Measurements from ENCODE around the gene ATG3. TPM values are rescaled to one million over a fixed set of nuclear protein-coding genes. Genes with fewer than 3 reads are reported as not detected.
A peak's percentile ranks its signal among the peaks of the same experiment; 100 is the strongest.
"Not testable (repeated sequence)": the region's sequence is repeated elsewhere in the genome, so short reads cannot be mapped to it uniquely, and the experiment has no call there.

Gene ATG3
- total RNA-seq, 1 experiment from 2014 or later: 52.3 TPM

DNA sequence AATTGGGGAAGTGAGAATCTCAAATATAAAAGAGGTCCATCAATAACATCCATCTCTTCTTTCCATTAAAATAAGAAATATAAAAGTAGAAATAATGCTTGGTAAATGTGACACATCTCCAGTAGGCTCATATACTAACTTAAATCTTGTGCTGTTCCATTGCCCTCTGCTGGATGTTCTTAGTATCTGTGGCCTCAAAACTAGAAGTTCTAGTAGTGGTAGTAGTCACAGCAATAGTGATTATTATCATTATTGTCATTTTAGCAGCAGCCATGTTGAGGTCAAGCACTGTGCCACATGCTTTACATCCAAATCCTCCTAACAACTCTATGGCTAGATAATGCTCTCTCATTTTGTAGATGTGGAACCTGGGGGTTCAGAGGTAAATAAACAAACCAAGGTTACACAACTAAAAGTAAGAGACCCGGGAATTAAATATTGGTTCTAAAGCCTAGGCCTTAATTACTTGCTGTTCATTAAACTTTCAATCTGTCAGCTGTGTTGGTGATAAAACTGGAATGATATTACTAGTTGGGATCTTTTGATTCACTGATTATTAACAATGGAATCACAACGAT is 42.2 kb downstream of the ATG3 start:
- intact Hi-C loops (cut with micrococcal nuclease; ENCODE audit: unreplicated experiment): loop anchor here (1.0 kb wide), 4 partner anchors 82 to 382 kb away; no protein-coding TSS in a partner anchor
- DNase-seq: peak; percentile 35 to 47
- CTCF ChIA-PET: interaction anchor here (1.4 kb wide), 1 partner anchor 226 kb away, joined by 9 read pairs; the partner anchor contains the start of gene SLC9C1
- H3K9me3 ChIP-seq: no peaks in the 10 kb centered on the region
- Mint-ChIP-seq H3K27ac (ENCODE audit: unreplicated experiment) (no peak overlapping the region), H3K36me3 (ENCODE audit: insufficient read depth, unreplicated experiment) (no peaks in the 10 kb centered on the region), H3K9me3 (ENCODE audit: unreplicated experiment) (no peaks in the 10 kb centered on the region), H3K27me3 (ENCODE audit: insufficient read depth, unreplicated experiment) (no peaks in the 10 kb centered on the region), H3K4me3 (ENCODE audit: unreplicated experiment) (no peak overlapping the region), H3K4me1 (ENCODE audit: low read depth, unreplicated experiment) (no peaks in the 10 kb centered on the region)
- H3K4me1 ChIP-seq: no peaks in the 10 kb centered on the region
- H3K4me3 ChIP-seq (ENCODE audit: low read depth, low read length): no peak overlapping the region
- no TSS peak for BruUV-seq (replicated peaks)
- no peaks in the 10 kb centered on the region for H3K27me3 ChIP-seq (replicated peaks; ENCODE audit: control insufficient read depth, insufficient read depth, low read length)
- POLR2A ChIA-PET: no interaction called here
- TF ChIP-seq CTCF (IDR thresholded peaks at IDR 0.05; ENCODE audit: insufficient read depth in 1 of 2, low read depth in 1 of 2, low read length in 1 of 2, severe bottlenecking in 1 of 2, unreplicated experiment in 1 of 2): peak; percentile 67 to 74
- H3K36me3 ChIP-seq (ENCODE audit: control insufficient read depth, insufficient read depth, low read length): no peaks in the 10 kb centered on the region

- H3K9me3 Mint-ChIP-seq (ENCODE audit: unreplicated experiment); H3K36me3 ChIP-seq (ENCODE audit: control insufficient read depth, insufficient read depth, low read length); H3K27ac Mint-ChIP-seq (ENCODE audit: unreplicated experiment); H3K9me3 ChIP-seq; H3K4me3 ChIP-seq (ENCODE audit: low read depth, low read length); H3K27me3 Mint-ChIP-seq (ENCODE audit: insufficient read depth, unreplicated experiment); POLR2A ChIA-PET; H3K27me3 ChIP-seq (replicated peaks; ENCODE audit: control insufficient read depth, insufficient read depth, low read length); H3K4me1 ChIP-seq; H3K4me3 Mint-ChIP-seq (ENCODE audit: unreplicated experiment); H3K36me3 Mint-ChIP-seq (ENCODE audit: insufficient read depth, unreplicated experiment); DNase-seq; H3K4me1 Mint-ChIP-seq (ENCODE audit: low read depth, unreplicated experiment); BruUV-seq (replicated peaks): not testable (repeated sequence)
- CTCF ChIA-PET: interaction anchor here (1.4 kb wide), 1 partner anchor 226 kb away, joined by 8 read pairs; the partner anchor contains the start of gene SLC9C1
- intact Hi-C loops (cut with micrococcal nuclease; ENCODE audit: unreplicated experiment): loop anchor here (1.0 kb wide), 4 partner anchors 82 to 382 kb away; no protein-coding TSS in a partner anchor
These were observed 42.8 kb downstream of the ATG3 start for GRCh38 chr3:112518970-112519369.

DNA sequence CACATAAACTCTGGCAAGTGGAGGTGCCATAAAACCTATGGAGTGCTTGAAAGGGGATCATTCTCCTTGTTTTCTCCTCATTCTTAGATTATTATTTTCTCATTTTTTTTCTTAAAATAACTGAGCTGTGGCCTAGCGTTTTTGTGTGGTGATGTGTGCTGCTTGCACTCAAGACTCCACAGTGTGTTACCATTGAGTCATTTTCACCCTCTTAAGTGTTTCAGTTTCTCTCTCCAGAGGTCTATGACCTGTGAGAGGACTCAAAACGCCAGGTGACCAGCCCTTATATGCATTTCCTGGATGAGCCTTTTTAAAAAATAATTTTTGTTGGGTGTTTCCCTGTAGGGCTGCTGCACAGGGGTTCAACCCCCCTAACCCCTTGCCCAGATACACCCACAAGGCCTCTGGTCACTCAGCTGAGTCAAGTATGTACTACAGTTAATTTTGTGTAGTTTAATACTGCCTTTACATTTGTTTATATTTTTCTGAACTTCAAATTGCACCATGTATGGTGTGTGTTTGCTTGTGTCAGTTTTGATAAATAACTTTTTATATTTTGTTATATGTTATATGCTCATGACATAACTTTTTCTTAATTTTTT is 47.1 kb downstream of the ATG3 start:
- no TSS peak for BruUV-seq (replicated peaks)

More for the DNA sequence above, 47.1 kb downstream of the ATG3 start:
- Histone ChIP-seq H3K4me3 (ENCODE audit: low read depth, low read length) (no peak overlapping the region), H3K27me3 (replicated peaks; ENCODE audit: control insufficient read depth, insufficient read depth, low read length) (no peaks in the 10 kb centered on the region), H3K36me3 (ENCODE audit: control insufficient read depth, insufficient read depth, low read length) (no peaks in the 10 kb centered on the region), H3K4me1 (no peaks in the 10 kb centered on the region), H3K9me3 (peaks cover 17% of the 10 kb centered on the region)
- no peak for TF ChIP-seq CTCF (IDR thresholded peaks at IDR 0.05; ENCODE audit: insufficient read depth in 1 of 2, low read depth in 1 of 2, low read length in 1 of 2, severe bottlenecking in 1 of 2, unreplicated experiment in 1 of 2)
- CTCF ChIA-PET: no interaction called here
- POLR2A ChIA-PET: no interaction called here
- Mint-ChIP-seq H3K4me3 (ENCODE audit: unreplicated experiment) (no peak overlapping the region), H3K27ac (ENCODE audit: unreplicated experiment) (no peak overlapping the region), H3K9me3 (ENCODE audit: unreplicated experiment) (no peaks in the 10 kb centered on the region), H3K36me3 (ENCODE audit: insufficient read depth, unreplicated experiment) (no peaks in the 10 kb centered on the region), H3K27me3 (ENCODE audit: insufficient read depth, unreplicated experiment) (no peaks in the 10 kb centered on the region), H3K4me1 (ENCODE audit: low read depth, unreplicated experiment) (no peaks in the 10 kb centered on the region)
- intact Hi-C loops (cut with micrococcal nuclease; ENCODE audit: unreplicated experiment): no loop called here
- DNase-seq: no peak

Measured in Caco-2 (cell line).